ENCODE results near the gene CTXN3. TPM values are rescaled to one million over a fixed set of nuclear protein-coding genes. Genes with fewer than 3 reads are reported as not detected.
"Not testable (repeated sequence)": the region's sequence is repeated elsewhere in the genome, so short reads cannot be mapped to it uniquely, and the experiment has no call there.

CTXN3 gene
- total RNA-seq, 1 donor = not detected

GRCh38 chr5:127673117-127673800 is 24.4 kb downstream of the CTXN3 start:
- no peak overlapping the region for H3K4me3 ChIP-seq (ENCODE audit: low read depth, low read length)
- TF ChIP-seq CTCF (IDR thresholded peaks at IDR 0.05; ENCODE audit: insufficient read depth, low read depth, low read length) = no peak
- DNase-seq (ENCODE audit: low read depth) = peak; percentile 49

- H3K4me3 ChIP-seq (ENCODE audit: low read depth, low read length); DNase-seq (ENCODE audit: low read depth): not testable (repeated sequence)
Observed at GRCh38 chr5:127676951-127677350, 28.1 kb downstream of the CTXN3 start.

- H3K4me3 ChIP-seq (ENCODE audit: low read depth, low read length) = not testable (repeated sequence)
Observed at GRCh38 chr5:127679691-127680330, 30.9 kb downstream of the CTXN3 start.

GRCh38 chr5:127680595-127680994 is 31.7 kb downstream of the CTXN3 start:
- no peak for TF ChIP-seq CTCF (IDR thresholded peaks at IDR 0.05; ENCODE audit: insufficient read depth, low read depth, low read length)
- no peak for DNase-seq (ENCODE audit: low read depth)
- no peak overlapping the region for H3K4me3 ChIP-seq (ENCODE audit: low read depth, low read length)

More at GRCh38 chr5:127679691-127680330, 30.9 kb downstream of the CTXN3 start:
- not testable (repeated sequence) for DNase-seq (ENCODE audit: low read depth)

GRCh38 chr5:127683008-127683407 is 34.1 kb downstream of the CTXN3 start:
- no peak for TF ChIP-seq CTCF (IDR thresholded peaks at IDR 0.05; ENCODE audit: insufficient read depth, low read depth, low read length)
- DNase-seq (ENCODE audit: low read depth) = no peak
- no peak overlapping the region for H3K4me3 ChIP-seq (ENCODE audit: low read depth, low read length)

GRCh38 chr5:127684726-127685467 is 36.0 kb downstream of the CTXN3 start:
- no peak for TF ChIP-seq CTCF (IDR thresholded peaks at IDR 0.05; ENCODE audit: insufficient read depth, low read depth, low read length)
- DNase-seq (ENCODE audit: low read depth) = no peak
- no peak overlapping the region for H3K4me3 ChIP-seq (ENCODE audit: low read depth, low read length)

- TF ChIP-seq CTCF (IDR thresholded peaks at IDR 0.05; ENCODE audit: insufficient read depth, low read depth, low read length) = no peak
Observed at GRCh38 chr5:127685662-127686061, 36.8 kb downstream of the CTXN3 start.

More at GRCh38 chr5:127685662-127686061, 36.8 kb downstream of the CTXN3 start:
- no peak overlapping the region for H3K4me3 ChIP-seq (ENCODE audit: low read depth, low read length)
- DNase-seq (ENCODE audit: low read depth) = peak; percentile 35
